IMR-90 (cell line): ENCODE measurements around the gene CTBP2.

Source experiments
- BHLHE40 ChIP-seq: fragments of 150-350 bp; IDR thresholded peaks from 2 replicates; pipeline ENCODE4 v1.6.1; 2016; ENCODE audit warnings: mild to moderate bottlenecking, low read depth, low read length
- CTCF ChIP-seq: conservative IDR thresholded peaks from 2 replicates; pipeline ENCODE4 v1.5.1; 2012; ENCODE audit warnings: mild to moderate bottlenecking, low read depth, low read length, improper control_type of control experiment
- ELK1 ChIP-seq: fragments of 150-350 bp; IDR thresholded peaks from 2 replicates; pipeline ENCODE4 v1.6.1; 2016; ENCODE audit warnings: low read depth, mild to moderate bottlenecking, low read length, moderate library complexity, borderline replicate concordance
- MAFK ChIP-seq: IDR thresholded peaks from 2 replicates; pipeline ENCODE4 v1.6.1; 2012; ENCODE audit warnings: low read depth, low read length, improper control_type of control experiment
- NFE2L2 ChIP-seq: fragments of 150-350 bp; IDR thresholded peaks from 2 replicates; pipeline ENCODE4 v1.6.1; 2016; ENCODE audit warnings: low read depth, mild to moderate bottlenecking, low read length
- POLR2A ChIP-seq: IDR thresholded peaks from 2 replicates; pipeline ENCODE4 v1.6.1; 2012; ENCODE audit warnings: mild to moderate bottlenecking, low read depth, low read length

- no peak for TF ChIP-seq BHLHE40
- no peak for TF ChIP-seq ELK1
- TF ChIP-seq CTCF, result no peak
- TF ChIP-seq NFE2L2, result no peak
- TF ChIP-seq POLR2A, result no peak
- TF ChIP-seq MAFK, result no peak
Measured at GRCh38 chr10:125190946-125191345, 30.6 kb upstream of the CTBP2 start.
